Right hindlimb (tissue), 1 donor: Measurements from ENCODE around the gene SSTR3.
"Not testable (repeated sequence)": the region's sequence is repeated elsewhere in the genome, so short reads cannot be mapped to it uniquely, and the experiment has no call there.

Source experiments
- DNase-seq: peaks from one replicate; pipeline ENCODE4 v3.0.0-alpha.2; 2018

SSTR3 gene

GRCh38 chr22:37212174-37212906, at the start of gene SSTR3:
TSS of gene SSTR3 (minus strand) at chr22:37212477. CDS start at chr22:37207803, 4,674 bp downstream.
- DNase-seq, result peak; percentile 49

GRCh38 chr22:37260901-37261336, 48.6 kb upstream of the SSTR3 start:
- peak; percentile 48 for DNase-seq

GRCh38 chr22:37260155-37260795, 48.0 kb upstream of the SSTR3 start:
- no peak for DNase-seq

- DNase-seq, result peak; percentile 44
Observed at GRCh38 chr22:37259540-37260029, 47.3 kb upstream of the SSTR3 start.

GRCh38 chr22:37258753-37259401, 46.6 kb upstream of the SSTR3 start:
- no peak for DNase-seq

- no peak for DNase-seq
Observed at GRCh38 chr22:37258005-37258752, 45.9 kb upstream of the SSTR3 start.

- no peak for DNase-seq
Observed at GRCh38 chr22:37256075-37256726, 43.9 kb upstream of the SSTR3 start.

GRCh38 chr22:37255558-37256006, 43.3 kb upstream of the SSTR3 start:
- DNase-seq, result no peak

- no peak for DNase-seq
Observed at GRCh38 chr22:37254867-37255233, 42.6 kb upstream of the SSTR3 start.

- no peak for DNase-seq
Observed at GRCh38 chr22:37254209-37254866, 42.1 kb upstream of the SSTR3 start.

- no peak for DNase-seq
Observed at GRCh38 chr22:37253126-37253660, 40.9 kb upstream of the SSTR3 start.

- DNase-seq, result not testable (repeated sequence)
Observed at GRCh38 chr22:37251836-37252235, 39.6 kb upstream of the SSTR3 start.

GRCh38 chr22:37249986-37250385, 37.7 kb upstream of the SSTR3 start:
- no peak for DNase-seq

GRCh38 chr22:37248251-37248650, 36.0 kb upstream of the SSTR3 start:
- DNase-seq, result no peak

GRCh38 chr22:37245740-37246139, 33.5 kb upstream of the SSTR3 start:
- DNase-seq, result no peak

GRCh38 chr22:37244922-37245722, 32.8 kb upstream of the SSTR3 start:
- DNase-seq, result no peak

- DNase-seq, result peak; percentile 74
Observed at GRCh38 chr22:37244114-37244921, 32.0 kb upstream of the SSTR3 start, which contains the start of gene RAC2. TSS of gene RAC2 (minus strand) at chr22:37244269. CDS start at chr22:37244148, 121 bp downstream.

GRCh38 chr22:37243402-37244113, 31.3 kb upstream of the SSTR3 start:
- no peak for DNase-seq

- DNase-seq, result no peak
Observed at GRCh38 chr22:37242395-37242918, 30.2 kb upstream of the SSTR3 start.
